Neuronal stem cell (in vitro differentiated cells): ENCODE results near the gene CMIP.

ENCODE experiments used
- DNase-seq: peaks from one replicate; pipeline ENCODE4 v3.0.0-alpha.2; 2013; ENCODE audit warnings: low spot score
- H2AFZ ChIP-seq: one replicate; pipeline ENCODE4 v1.6.1; 2013; ENCODE audit warnings: mild to moderate bottlenecking, low read length, inconsistent platforms
- H2AK5ac ChIP-seq: 2 replicates; pipeline ENCODE4 v1.6.1; 2013; ENCODE audit warnings: low read depth, mild to moderate bottlenecking, inconsistent platforms, low read length, moderate library complexity, mixed read lengths
- H2BK120ac ChIP-seq: 2 replicates; pipeline ENCODE4 v1.6.1; 2013; ENCODE audit warnings: low read depth, mild to moderate bottlenecking, inconsistent platforms, low read length, moderate library complexity, mixed read lengths
- H2BK12ac ChIP-seq: one replicate; pipeline ENCODE4 v1.6.1; 2013; ENCODE audit warnings: low read length, inconsistent platforms
- H2BK15ac ChIP-seq: 2 replicates; pipeline ENCODE4 v1.6.1; 2013; ENCODE audit warnings: mild to moderate bottlenecking, low read length, inconsistent platforms, mixed read lengths
- H2BK5ac ChIP-seq: one replicate; pipeline ENCODE4 v1.6.1; 2013; ENCODE audit warnings: inconsistent platforms, mild to moderate bottlenecking, low read length, moderate library complexity
- H3K14ac ChIP-seq: one replicate; pipeline ENCODE4 v1.6.1; 2013; ENCODE audit warnings: low read length, inconsistent platforms
- H3K18ac ChIP-seq: 2 replicates; pipeline ENCODE4 v1.6.1; 2013; ENCODE audit warnings: low read length, inconsistent platforms
- H3K23ac ChIP-seq: 2 replicates; pipeline ENCODE4 v1.6.1; 2013; ENCODE audit warnings: low read depth, mild to moderate bottlenecking, mixed read lengths, low read length, inconsistent platforms; ENCODE audit not compliant: poor library complexity
- H3K27ac ChIP-seq: replicated peaks from 3 replicates; pipeline ENCODE4 v1.5.1; 2013; ENCODE audit warnings: low read length, inconsistent platforms
- H3K27me3 ChIP-seq, 3 experiments: 2 replicates each; pipeline ENCODE4 v1.6.1; 2013; ENCODE audit warnings: low read length in 3 of 3, mild to moderate bottlenecking in 2 of 3, inconsistent platforms in 1 of 3, low read depth in 1 of 3, mixed read lengths in 1 of 3, moderate library complexity in 1 of 3; ENCODE audit not compliant: control insufficient read depth in 3 of 3, insufficient read depth in 3 of 3
- H3K36me3 ChIP-seq, 2 donors: replicated peaks in 1 of 2; 2 replicates each; pipeline ENCODE4 v1.6.1; 2013; ENCODE audit warnings: low read length in 2 of 2; ENCODE audit not compliant: control insufficient read depth in 2 of 2, insufficient read depth in 2 of 2
- H3K4ac ChIP-seq: 2 replicates; pipeline ENCODE4 v1.6.1; 2013; ENCODE audit warnings: inconsistent platforms, mild to moderate bottlenecking, low read length, moderate library complexity
- H3K4me1 ChIP-seq, 2 donors: 1 replicate in 1 of 2; 2 replicates in 1 of 2; pipeline ENCODE4 v1.6.1; 2013; ENCODE audit warnings: low read length in 2 of 2, low read depth in 1 of 2; ENCODE audit not compliant: control insufficient read depth in 2 of 2, insufficient read depth in 1 of 2
- H3K4me2 ChIP-seq: one replicate; pipeline ENCODE4 v1.6.1; 2013; ENCODE audit warnings: mild to moderate bottlenecking, low read length, inconsistent platforms; ENCODE audit not compliant: insufficient read depth, poor library complexity, severe bottlenecking
- H3K4me3 ChIP-seq, 2 donors: 2 replicates each; pipeline ENCODE4 v1.5.1; 2013; ENCODE audit warnings: low read length in 2 of 2, mild to moderate bottlenecking in 2 of 2, inconsistent platforms in 1 of 2, moderate library complexity in 1 of 2
- H3K79me1 ChIP-seq: one replicate; pipeline ENCODE4 v1.6.1; 2013; ENCODE audit warnings: low read depth, mild to moderate bottlenecking, inconsistent platforms, low read length, moderate library complexity
- H3K9ac ChIP-seq: one replicate; pipeline ENCODE4 v1.6.1; 2013; ENCODE audit warnings: mild to moderate bottlenecking, low read depth, low read length, inconsistent platforms; ENCODE audit not compliant: poor library complexity
- H3K9me3 ChIP-seq, 2 donors: replicated peaks in 1 of 2; 2 replicates each; pipeline versions ENCODE3 to v1.6.1; 2013; ENCODE audit warnings: low read length in 2 of 2, mild to moderate bottlenecking in 2 of 2, inconsistent platforms in 1 of 2, low read depth in 1 of 2, mixed read lengths in 1 of 2, moderate library complexity in 1 of 2; ENCODE audit not compliant: control insufficient read depth in 2 of 2, insufficient read depth in 1 of 2
- H4K8ac ChIP-seq: one replicate; pipeline ENCODE4 v1.6.1; 2013; ENCODE audit warnings: low read depth, mild to moderate bottlenecking, inconsistent platforms, low read length, moderate library complexity
- H4K91ac ChIP-seq: one replicate; pipeline ENCODE4 v1.6.1; 2013; ENCODE audit warnings: low read length, low read depth, mild to moderate bottlenecking, inconsistent platforms; ENCODE audit not compliant: poor library complexity
- WGBS, 2 donors: extraction: QIAGEN DNeasy Blood & Tissue Kit; methylation state at CpG; one replicate each; pipeline ENCODE4 v1.1.7; 2013; ENCODE audit warnings: missing lambda C conversion rate in 2 of 2, mixed read lengths in 1 of 2; ENCODE audit not compliant: insufficient read length in 2 of 2, insufficient replicate concordance in 1 of 2; ENCODE audit errors: extremely low coverage in 2 of 2; 5-methylcytosine and 5-hydroxymethylcytosine counted together

CMIP gene

DNA sequence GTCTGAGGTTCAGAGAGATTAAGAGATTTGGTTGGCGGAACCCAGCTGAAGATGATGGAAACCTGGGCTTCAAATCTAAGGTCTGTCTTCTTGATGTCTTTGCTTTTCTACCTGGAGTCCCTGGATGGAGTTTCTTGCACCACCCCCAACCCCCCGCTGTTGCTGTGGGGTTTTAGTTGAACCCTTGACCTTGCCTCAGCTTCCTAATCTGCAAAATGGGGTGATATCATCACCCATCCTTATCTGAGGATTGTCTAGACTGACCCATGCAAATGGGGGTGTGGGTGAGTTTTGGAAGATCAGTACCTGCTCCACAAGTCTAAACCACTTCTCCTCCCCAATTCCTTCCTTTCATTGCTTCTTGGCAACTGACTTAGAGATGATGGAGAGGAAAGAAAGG lies 9.0 kb upstream of the CMIP start:
- H4K8ac ChIP-seq = no peak overlapping the region
- DNase-seq = no peak
- no peak overlapping the region for H2AFZ ChIP-seq
- H3K14ac ChIP-seq = no peak overlapping the region
- peaks cover 6 to 16% of the 10 kb centered on the region in 2 donors for H3K4me1 ChIP-seq
- no peak overlapping the region for H3K23ac ChIP-seq
- no peak overlapping the region for H2BK15ac ChIP-seq
- no peak overlapping the region for H3K27ac ChIP-seq
- H3K9me3 ChIP-seq = no peaks in the 10 kb centered on the region
- no peak overlapping the region for H3K4ac ChIP-seq
- H3K79me1 ChIP-seq = no peaks in the 10 kb centered on the region
- H4K91ac ChIP-seq = no peak overlapping the region
- no peak overlapping the region for H3K18ac ChIP-seq
- no peak overlapping the region for H2BK12ac ChIP-seq
- H3K4me2 ChIP-seq = no peak overlapping the region
- no peak overlapping the region for H3K4me3 ChIP-seq
- H2BK5ac ChIP-seq = no peak overlapping the region
- WGBS, 2 donors = no CpG with 5 or more reads among the region's 2 CpGs
- no peak overlapping the region for H3K9ac ChIP-seq
- H2AK5ac ChIP-seq = no peak overlapping the region
- no peaks in the 10 kb centered on the region for H3K36me3 ChIP-seq
- H3K27me3 ChIP-seq = peaks cover 0 to 16% (median 0%) of the 10 kb centered on the region in 3 experiments
- H2BK120ac ChIP-seq = no peak overlapping the region

DNA sequence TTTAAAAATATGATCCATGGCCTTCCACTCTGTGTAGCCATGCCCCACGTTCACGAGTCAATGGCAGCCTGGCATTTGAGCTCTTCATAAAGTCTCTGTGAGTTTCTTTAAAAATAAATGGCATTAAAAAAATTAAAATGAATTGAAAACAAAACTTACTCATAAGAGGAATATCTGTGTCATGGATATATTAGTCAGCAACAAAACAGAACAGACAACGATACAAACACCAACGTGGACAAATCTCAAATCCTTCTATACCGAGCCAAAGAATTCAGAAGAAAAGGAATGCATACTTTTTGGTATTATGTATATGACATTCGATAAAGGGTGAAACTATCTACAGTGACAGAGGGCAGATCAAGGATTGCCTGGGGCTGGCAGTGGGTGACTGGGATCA lies 8.2 kb upstream of the CMIP start:
- Histone ChIP-seq H2AFZ (no peak overlapping the region), H4K8ac (no peak overlapping the region), H2BK15ac (no peak overlapping the region), H2BK120ac (no peak overlapping the region), H3K27ac (no peak overlapping the region), H2AK5ac (no peak overlapping the region), H3K23ac (no peak overlapping the region), H3K4ac (no peak overlapping the region), H3K4me3 (no peak overlapping the region), H3K9ac (no peak overlapping the region), H3K36me3 (no peaks in the 10 kb centered on the region), H3K4me2 (no peak overlapping the region), H2BK12ac (no peak overlapping the region), H2BK5ac (no peak overlapping the region), H3K4me1 (peaks cover 6 to 14% of the 10 kb centered on the region in 2 donors), H3K79me1 (no peaks in the 10 kb centered on the region), H3K18ac (no peak overlapping the region), H3K9me3 (no peaks in the 10 kb centered on the region), H4K91ac (no peak overlapping the region), H3K14ac (no peak overlapping the region), H3K27me3 (peaks cover 0 to 18% (median 0%) of the 10 kb centered on the region in 3 experiments)
- DNase-seq = no peak
- WGBS, 2 donors = no CpG with 5 or more reads among the region's 6 CpGs

DNA sequence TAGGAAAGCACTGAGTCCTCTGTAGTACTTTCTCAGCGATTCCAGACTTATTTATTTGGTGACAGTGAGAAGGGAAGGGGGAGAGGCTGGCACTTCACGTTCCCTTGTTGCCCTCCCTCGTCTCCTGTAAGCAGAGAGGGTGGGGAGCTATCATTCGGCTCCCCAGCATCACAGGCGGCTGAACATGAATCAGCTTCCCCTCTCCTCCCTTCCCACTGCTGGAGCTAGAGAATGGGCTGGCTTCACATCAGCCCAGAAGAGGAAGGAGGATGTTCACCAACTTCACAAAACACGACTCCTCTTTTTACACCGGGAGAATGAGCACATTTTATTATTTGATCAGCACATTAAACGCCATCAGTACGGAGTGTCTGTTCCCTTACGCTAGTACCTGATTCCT lies 6.7 kb upstream of the CMIP start:
- DNase-seq = no peak
- Histone ChIP-seq H3K9ac (no peak overlapping the region), H3K79me1 (no peaks in the 10 kb centered on the region), H2BK15ac (no peak overlapping the region), H3K18ac (no peak overlapping the region), H2BK5ac (no peak overlapping the region), H3K9me3 (no peaks in the 10 kb centered on the region), H3K27me3 (peaks cover 0 to 31% (median 3%) of the 10 kb centered on the region in 3 experiments), H2AFZ (no peak overlapping the region), H3K4ac (no peak overlapping the region), H2BK120ac (no peak overlapping the region), H3K23ac (no peak overlapping the region), H4K91ac (no peak overlapping the region), H3K14ac (no peak overlapping the region), H3K4me2 (no peak overlapping the region), H2AK5ac (no peak overlapping the region), H3K36me3 (no peaks in the 10 kb centered on the region), H2BK12ac (no peak overlapping the region), H3K4me1 (peaks cover under 1 to 5% of the 10 kb centered on the region in 2 donors), H3K4me3 (no peak overlapping the region), H3K27ac (no peak overlapping the region), H4K8ac (no peak overlapping the region)
- WGBS, 2 donors = no CpG with 5 or more reads among the region's 10 CpGs

- peaks cover 2% of the 10 kb centered on the region in 2 donors for H3K4me1 ChIP-seq
- H3K18ac ChIP-seq = no peak overlapping the region
- H4K8ac ChIP-seq = no peak overlapping the region
- WGBS, 2 donors = no CpG with 5 or more reads among the region's 21 CpGs
- H3K23ac ChIP-seq = no peak overlapping the region
- peaks cover 3% of the 10 kb centered on the region for H3K79me1 ChIP-seq
- no peak overlapping the region for H2BK120ac ChIP-seq
- DNase-seq = no peak
- no peak overlapping the region for H3K14ac ChIP-seq
- H3K9ac ChIP-seq = no peak overlapping the region
- H4K91ac ChIP-seq = no peak overlapping the region
- H3K4me2 ChIP-seq = no peak overlapping the region
- no peak overlapping the region for H2BK12ac ChIP-seq
- H3K9me3 ChIP-seq = no peaks in the 10 kb centered on the region
- no peak overlapping the region for H3K4ac ChIP-seq
- H3K27ac ChIP-seq = no peak overlapping the region
- no peak overlapping the region for H3K4me3 ChIP-seq
- no peak overlapping the region for H2BK15ac ChIP-seq
- H3K36me3 ChIP-seq = no peaks in the 10 kb centered on the region
- H2AFZ ChIP-seq = no peak overlapping the region
- H2AK5ac ChIP-seq = no peak overlapping the region
- peaks cover 0 to 31% (median 3%) of the 10 kb centered on the region in 3 experiments for H3K27me3 ChIP-seq
- H2BK5ac ChIP-seq = peak overlapping the region; percentile 4
These were observed 3.5 kb upstream of the CMIP start for GRCh38 chr16:81440888-81441761.
